B cell (primary cell): ENCODE results near the gene ATP8B1.

Source experiments
- CTCF ChIP-seq: fragments of 200-600 bp; IDR thresholded peaks from one replicate; pipeline ENCODE4 v1.8.0; 2022; ENCODE audit warnings: antibody characterized with exemption, mild to moderate bottlenecking
- EZH2 ChIP-seq: IDR thresholded peaks from 2 replicates; pipeline ENCODE4 v1.6.1; 2012; ENCODE audit warnings: borderline replicate concordance, low read depth, mild to moderate bottlenecking, moderate library complexity, low read length; ENCODE audit not compliant: insufficient read depth, poor library complexity, severe bottlenecking

- TF ChIP-seq CTCF (no peak), EZH2 (peak; percentile 88)
Measured at GRCh38 chr18:57802213-57803102, 657 bp downstream of the ATP8B1 start.
